GM21526 (cell line): ENCODE measurements around the gene TLX1.

Source experiments
- ATAC-seq: cut with Tn5 transposase; IDR thresholded peaks from one replicate; pipeline ENCODE4 v1.9.1; 2021; ENCODE audit warnings: moderate library complexity; ENCODE audit not compliant: unreplicated experiment, low FRiP score

The TLX1 gene

DNA sequence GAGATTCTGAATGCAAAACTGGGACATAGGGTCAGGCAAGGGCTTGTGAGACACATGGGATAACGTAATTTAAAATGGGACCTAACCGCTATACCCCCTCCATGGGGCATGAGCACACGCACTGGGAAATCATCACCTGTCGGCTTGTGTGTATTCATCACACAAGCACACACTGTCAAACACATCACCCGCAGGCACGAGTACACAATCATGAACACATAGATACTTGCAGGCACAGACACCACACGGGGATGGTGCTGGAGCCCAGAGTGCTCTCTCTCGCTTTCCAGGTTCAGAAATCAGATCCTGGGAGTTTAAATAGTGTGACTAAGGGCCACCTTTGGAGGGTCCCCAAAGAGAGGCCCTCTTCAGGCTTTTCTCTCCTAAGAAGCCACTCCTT, 19.6 kb upstream of the TLX1 start:
- ATAC-seq: no peak

DNA sequence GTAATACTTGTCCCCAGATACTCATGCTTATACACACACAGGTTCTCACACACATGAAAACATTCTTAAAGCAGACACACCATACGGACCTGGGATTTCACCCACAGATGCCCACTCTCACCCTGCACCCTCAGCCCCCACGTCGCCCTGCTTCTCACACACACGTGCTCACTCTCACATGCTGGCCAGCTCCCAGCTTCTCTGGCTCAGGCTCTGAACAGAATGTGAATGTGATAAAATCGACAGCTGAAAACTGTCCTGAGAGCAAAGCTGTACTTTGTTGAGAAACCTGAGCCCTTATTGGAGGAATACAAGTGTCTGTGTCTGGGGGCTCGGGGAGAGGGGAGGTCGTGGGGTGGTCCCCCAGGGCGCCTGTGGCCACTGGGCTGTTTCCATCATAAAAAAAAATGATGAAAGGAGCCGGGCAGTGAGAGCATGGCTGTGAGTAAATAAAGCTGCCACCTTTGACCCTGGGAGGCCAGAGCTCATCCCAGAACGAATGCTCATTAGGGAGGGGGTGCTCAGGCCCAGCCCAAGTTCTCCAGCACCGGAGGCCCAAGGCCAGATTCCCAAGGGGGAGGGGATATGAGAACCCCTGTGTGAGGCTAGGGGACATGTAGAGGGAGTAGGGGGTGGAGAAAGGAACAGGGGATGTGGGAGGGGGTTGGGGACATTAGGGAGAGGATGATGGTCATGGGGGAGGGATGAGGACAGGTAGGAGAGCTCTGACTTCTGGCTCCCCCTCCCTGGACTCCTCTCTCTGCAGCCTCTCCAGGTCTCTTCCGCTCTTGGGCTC, 18.1 kb upstream of the TLX1 start:
- ATAC-seq: no peak

DNA sequence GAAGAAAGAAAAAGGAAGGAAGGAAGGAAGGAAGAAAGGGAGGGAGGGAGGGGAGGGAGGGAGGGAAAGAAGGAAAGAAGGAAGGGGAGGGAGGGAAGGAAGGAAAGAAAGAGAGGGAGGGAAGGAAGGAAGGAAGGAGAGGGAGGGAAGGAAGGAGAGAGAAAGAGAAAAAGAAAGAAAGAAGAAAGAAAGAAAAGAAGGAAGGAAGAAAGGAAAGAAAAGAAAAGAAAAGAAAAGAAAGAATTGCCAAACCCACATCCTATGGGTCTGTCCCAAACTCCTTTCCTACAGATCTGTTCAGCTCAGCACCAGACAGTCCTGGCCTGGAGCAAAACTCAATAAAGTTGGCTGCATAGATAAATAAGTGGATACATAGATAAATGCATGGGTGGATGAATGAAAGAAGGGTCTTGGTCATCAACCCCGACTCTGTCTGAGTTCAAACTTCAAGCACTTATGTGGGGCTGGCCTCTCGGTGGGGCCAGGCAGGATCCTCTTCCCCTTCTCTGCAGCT, 17.2 kb upstream of the TLX1 start:
- ATAC-seq: no peak

DNA sequence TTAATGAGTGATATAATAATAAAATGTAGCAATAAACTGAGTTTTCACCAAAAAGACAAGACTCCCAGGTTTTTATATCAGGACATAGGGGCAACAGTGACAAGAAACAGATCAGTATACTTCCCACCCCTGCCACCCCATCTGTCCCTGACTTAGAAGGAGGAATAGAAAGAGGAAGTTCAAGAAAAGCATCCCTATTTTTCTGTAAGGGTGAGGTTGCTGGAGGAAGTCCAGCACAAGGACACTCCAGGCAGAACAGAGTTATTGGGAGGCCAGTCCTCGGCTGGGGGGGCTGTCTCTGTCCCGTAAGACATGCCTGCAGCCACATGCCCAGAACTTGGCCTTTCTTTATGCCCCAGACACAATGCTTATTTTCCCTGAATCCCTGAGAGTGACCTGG, 16.5 kb upstream of the TLX1 start:
- no peak for ATAC-seq

DNA sequence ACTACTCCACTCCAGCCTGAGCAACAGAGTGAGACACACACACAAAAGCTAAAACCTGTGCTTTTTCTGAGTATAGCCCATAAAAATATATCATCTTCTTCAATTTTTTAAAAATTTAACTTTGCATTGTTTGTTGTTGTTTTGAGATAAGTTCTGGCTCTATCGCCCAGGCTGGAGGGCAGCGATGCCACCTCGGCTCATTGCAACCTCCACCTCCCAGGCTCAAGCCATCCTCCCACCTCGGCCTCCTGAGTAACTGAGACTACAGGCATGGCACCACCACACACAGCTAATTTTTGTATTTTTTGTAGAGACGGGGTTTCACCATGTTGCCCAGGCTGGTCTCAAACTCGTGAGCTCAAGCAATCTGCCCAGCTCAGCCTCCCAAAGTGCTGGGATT, 14.3 kb upstream of the TLX1 start:
- no peak for ATAC-seq

DNA sequence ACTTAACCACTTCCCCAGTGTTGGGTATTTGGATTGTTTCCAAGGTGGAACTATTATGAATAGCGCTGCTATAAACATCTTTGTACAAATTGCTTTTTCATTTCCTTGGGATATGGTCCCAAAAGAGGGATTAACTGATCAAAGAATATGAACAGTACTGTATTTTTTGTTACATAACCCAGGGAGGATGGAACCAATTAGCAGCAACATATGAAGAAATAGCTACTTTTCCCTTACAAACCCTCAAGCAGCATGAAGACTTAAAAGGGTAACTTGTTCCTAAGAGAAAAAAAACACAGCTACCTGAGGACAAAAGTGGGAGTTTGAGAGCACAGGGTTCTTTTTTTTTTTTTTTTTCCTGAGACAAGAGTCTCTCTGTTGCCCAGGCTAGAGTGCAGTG, 13.1 kb upstream of the TLX1 start:
- ATAC-seq: no peak

DNA sequence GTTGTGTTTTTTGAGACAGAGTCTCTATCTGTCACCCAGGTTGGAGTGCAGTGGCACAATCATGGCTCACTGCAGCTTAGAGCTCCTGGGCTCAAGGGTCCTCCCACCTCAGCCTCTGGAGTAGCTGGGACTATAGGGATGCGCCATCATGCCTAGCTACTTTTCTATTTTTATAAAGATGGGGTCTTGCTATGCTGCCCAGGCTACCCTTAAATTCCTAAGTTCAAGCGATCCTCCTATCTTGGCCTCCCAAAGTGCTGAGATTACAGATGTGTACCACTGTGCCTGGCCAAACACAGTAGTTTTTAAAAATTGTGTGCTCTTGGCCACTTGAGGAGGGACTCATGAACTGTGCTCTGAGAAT, 10.6 kb upstream of the TLX1 start:
- ATAC-seq: no peak

DNA sequence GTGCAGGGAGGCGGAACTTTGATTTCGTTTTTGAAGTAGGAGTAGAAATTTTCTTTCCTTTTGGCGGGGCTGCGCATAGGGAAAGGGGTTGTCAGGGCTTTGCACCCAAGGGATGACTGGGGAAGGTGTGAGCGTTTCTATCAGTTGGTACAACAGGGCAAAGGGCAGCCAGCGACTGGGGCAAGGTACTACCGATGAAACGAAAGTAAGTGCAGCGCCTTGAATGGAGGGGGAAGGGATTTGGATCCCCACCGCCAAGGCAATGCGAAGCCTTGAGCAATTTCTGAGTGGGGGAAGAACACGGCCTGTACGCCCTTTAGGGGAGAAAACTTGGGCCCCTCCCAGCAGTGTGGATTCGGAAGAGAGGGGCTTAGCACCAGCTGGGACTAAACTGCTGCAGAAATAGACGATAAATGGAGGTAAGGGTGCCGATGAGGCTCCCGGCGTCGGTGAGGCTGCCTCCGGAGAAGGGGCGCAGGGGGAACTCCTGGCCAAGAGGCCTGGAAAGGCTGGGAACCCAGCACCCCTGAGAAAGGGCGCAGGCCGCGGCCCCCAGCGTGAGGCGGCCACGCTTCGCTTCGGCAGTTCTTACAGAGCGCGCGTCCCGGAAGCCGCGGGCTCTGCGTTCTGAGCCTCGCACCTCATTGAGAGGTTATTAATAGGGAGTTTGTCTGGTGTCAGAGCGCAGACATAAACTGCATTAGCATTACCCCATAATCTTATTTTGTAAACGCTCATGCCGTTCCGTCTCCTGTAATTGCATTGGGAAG, 10.0 kb upstream of the TLX1 start:
- ATAC-seq: no peak

DNA sequence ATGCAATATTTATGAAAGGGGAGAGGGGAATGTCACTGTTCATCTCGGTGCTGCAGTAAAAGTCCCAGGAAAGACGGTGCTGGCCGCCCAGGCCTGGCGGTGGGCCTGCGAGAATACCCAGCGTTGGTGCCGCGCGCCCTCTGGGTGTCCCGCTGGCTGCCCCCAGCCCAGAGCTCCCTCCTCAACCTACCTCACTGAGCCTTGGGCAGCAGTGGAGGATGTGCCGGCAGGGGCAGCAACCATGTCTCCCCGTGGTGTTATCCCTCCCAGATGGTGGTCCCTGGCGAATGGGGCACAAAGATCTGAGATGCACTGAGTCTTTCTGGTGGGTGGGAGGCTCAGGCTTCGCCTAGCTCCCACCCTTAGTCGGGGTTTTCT, 9.5 kb upstream of the TLX1 start:
- no peak for ATAC-seq

DNA sequence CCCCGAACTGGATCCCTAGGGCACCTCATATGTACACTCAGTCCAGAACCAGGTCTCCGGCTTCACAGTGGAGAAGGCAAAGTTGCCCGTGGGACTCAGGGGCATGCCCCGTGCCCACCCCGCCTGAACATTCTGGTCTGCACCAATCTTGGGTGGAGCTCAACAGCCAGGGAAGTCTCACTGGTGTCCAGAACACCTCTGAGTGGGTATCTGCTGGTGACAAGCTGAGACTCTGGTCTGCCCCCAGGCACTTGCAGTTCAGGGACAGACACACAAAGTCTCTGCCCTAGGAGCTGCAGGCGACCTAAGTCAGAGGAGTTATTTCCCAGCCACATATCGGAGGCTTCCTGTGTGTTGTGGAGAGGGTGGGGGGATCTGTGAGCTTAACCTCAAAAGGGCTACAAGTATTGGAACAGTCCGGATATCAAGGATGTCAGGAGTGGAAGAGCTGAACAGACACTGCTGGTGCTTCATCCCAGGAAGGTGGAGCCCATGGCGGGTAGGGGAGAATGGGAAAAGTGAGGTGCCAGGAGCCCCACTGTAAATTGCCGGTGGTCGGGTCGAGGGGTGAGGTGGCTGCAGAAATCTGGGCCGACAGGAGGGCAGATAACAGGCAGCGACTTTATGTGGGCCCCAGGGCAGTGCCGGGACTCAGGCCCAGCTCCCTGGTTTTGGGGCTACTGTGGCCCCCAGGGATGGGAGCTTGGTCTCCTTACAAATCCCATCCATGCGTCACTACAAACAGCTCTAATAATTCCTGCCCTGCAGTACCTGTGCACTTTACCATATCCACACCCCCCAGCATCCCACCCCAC, 8.6 kb upstream of the TLX1 start:
- ATAC-seq: no peak

DNA sequence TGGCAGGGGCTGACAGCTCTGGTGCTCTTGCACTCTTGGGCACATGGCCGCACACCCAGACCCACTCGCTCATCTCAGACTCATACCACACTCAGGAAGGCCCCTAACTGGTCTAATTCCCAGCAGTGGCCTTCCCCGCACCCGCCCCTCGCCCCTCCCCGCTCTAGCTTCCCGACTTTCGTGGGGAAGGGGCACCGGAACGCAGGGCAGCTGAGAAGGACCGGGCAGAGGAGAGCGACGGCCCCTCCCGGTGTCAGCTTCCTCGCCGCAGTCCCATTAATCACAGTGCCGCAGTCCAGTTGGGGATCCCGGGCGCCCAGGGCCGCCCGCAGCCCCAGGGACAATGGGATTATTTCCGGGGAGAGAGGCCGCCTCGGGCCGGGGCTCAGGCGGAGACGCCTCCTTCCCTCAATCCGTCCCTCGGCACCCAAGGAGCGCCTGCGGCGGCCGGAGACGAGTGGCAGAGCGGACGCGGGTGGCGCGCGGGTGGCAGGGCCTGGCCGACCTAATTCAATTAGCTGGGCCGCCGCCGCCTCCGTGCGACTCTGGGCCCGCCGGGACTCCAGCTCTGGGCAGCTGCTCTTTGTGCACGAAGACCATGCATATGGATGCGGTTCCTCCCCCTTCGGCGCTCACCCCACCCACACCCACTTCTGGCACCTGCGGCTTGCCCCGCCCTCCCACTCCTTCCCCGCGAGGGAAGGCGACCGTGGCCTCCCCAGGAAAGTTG, 7.8 kb upstream of the TLX1 start:
- no peak for ATAC-seq

DNA sequence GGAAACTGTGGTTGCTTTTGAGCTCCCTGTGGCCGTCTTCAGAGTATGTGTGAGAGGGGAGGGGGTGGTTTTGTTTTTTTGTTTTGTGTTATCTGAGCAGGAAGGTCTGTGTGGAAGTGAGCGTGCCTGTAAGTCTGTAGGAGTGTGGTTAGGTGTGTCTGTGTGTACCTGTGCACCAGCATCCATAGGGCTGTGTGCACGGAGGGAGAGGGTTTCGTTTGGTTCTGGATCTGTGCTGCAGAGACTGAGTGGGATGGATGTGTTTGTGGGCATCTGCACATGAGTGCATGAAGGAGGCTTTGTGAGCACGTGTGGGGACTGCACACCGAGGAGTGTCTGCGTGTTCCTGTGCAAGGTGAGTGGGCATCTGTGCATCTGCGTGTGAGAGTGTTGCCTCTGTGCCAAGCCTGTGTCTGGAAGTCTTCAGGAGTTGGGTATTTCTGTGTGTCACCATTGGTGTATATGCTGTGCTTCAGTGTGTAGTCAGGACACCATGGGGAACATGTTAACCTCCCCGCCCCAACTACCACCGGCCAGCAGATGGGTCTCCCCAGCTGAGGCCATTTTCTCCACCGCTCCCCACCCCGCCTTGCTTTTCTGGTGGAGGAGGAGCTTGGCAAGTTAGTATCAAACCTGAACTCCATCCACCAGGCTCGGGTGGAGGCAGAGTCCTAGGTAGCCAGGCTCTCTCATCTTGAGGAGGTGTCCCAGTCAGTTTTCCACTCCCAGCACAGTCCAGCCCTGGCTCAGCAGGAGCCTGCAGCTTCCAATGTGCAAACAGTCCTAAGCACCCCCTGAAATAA, 7.1 kb upstream of the TLX1 start:
- ATAC-seq: no peak

DNA sequence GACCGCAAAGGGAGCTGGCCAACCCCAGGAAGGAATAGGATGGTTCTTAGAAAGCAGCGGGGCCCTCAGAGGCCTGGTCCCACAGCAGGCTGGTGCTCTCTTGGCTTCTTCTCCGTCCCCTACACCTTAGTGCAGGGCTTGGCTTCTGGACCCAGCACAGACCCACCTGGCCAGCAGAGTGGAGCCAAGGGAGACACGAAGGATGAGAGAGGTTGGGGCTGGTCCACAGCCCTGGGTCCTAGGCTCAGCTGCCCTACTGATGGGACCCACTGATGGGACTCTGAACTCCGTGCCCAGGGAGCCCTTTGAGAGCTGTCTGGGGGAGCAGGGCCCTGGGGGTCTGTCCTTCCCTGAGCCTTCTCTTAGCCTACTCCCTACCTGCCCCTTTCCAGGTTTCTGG, 6.2 kb upstream of the TLX1 start:
- ATAC-seq: no peak

DNA sequence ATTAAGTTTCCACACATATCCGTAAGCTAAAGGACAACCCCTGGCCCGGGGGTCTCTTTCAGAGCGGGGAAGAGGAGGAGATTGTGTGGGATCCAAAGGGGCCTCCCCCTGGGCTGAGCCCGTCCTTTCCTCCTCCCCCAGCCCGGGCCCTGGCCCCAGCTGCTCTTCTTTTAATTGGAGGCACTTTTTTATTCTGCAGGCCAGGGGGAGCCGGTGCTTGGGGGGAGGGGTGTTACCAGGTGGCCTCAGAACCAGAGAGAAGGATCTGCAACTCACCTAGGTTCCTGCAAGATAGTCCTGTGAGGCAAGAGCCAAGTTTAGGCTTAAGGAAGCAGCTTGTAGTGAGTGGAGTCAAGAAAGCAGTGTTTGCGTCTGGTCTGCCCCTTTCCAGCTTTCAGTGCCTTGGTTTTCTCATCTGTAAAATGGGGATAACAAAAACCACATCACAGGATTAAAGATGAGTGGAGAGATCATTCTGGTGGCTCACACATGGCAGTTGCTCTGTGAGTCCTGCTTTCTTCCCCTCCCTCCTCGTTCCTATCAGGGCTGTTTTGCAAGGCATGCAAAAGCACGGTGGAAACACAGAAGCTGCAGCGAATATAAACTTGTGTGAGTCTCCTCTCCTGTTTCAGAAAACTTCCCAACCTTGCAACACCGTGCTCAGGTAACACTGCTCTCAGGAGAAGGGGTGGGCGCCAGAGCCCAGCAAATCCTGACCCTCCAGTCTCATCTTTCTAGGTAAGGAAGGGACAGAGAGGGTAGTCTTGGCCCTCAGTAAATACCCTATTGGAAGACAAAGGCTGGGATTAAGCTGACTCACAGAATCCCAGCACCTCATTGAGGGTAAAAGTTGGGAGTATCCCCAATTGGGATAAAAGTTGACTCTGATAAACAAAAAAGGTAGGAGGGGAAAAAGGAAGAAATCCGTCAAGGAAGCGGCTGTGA, 4.1 kb upstream of the TLX1 start:
- ATAC-seq: no peak

DNA sequence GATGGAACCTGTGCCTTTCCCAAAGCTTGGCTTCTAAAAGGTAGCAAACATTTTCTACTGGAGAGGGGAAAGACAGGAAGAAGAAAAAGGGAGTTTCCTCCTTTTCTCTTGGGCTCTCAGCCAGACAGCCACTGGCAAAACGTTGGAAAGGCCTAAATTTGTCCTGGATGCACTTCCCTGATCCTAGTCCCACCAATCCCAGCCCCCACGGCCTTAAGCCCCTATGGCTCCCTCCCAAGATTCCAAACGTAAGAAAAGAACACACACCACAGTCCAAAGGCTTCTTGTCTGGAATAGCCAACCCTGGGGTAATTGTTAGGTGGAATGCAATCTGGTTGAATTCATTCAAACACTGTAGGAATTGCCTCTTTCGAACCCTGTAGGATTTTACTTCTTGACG, 959 bp upstream of the TLX1 start:
- ATAC-seq: no peak

DNA sequence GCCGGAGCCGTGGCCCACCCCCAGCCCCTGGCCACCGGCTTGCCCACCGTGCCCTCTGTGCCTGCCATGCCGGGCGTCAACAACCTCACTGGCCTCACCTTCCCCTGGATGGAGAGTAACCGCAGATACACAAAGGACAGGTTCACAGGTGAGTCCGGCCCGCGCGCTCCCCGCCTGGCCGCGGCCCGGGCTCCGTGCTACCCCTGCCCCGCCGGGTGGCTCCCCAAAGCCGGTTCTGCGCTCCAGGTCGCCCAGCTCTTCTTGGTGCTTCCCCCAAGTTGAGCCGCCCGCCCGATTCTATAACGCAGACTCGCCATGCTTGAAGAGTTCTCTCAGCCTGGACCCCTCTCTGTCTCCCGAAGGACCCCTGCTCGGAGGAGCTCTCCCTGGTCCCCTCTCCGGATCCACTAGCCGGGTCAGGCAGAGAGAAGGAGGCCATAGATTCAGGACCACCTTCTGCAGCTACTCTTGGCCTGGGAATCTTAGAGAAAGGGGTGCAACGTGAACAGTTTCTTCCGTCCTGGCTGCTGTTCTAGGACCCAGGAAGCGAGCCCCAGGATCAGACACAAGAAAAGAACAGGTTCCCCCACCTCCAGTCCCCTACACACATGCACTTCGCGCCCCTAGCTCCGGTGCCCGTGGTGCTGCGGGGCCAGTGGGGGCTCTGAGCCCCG, 999 bp downstream of the TLX1 start:
- no peak for ATAC-seq

DNA sequence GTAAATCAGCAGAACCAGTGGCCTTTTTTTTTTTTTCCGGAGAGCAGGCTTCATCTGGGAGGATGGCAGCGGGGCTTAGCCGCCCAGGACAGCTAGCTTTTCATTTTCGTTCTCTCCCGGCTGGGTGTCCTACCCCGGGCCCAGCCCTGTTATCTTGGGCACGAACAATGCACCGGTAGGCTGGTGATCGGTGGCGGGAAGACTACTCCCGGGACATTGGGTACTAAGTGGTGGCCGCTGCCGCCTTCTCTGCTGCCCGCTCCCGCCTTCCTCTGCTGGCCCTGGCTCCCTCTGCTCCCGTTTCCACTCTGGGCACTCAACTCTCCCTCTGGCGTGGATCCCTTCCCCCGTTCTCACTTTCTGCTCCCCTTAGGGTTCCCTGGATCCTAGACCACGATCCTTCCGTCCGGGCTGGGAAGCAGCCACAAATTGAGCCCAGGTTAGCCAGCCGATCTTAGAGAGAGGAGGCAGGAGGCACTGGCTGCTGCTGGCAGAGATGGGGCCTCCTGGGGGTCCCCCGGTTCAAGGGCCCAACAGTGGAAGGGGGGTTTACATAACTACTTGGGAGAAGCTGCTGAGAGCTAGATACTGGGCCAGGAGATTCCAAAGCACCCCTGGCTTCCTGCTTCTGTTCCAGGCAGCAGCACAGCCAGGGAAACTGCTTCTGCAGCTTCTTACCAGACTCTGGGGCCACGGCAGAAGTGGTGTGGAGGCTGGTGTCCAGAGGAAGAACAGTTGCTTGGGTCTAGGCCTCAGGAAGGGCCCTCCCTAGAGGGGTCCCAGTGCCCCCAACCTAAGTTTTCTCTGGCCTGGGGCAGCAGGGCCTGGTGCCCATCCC, 1.8 kb downstream of the TLX1 start:
- no peak for ATAC-seq
